ENCODE results near the gene ROR1. TPM values are rescaled to one million over a fixed set of nuclear protein-coding genes. Genes with fewer than 3 reads are reported as not detected.

The ROR1 gene
- total RNA-seq, 4 donors from 2014 or later, result 5.1 to 7.3 (median 6.5) TPM

DNA sequence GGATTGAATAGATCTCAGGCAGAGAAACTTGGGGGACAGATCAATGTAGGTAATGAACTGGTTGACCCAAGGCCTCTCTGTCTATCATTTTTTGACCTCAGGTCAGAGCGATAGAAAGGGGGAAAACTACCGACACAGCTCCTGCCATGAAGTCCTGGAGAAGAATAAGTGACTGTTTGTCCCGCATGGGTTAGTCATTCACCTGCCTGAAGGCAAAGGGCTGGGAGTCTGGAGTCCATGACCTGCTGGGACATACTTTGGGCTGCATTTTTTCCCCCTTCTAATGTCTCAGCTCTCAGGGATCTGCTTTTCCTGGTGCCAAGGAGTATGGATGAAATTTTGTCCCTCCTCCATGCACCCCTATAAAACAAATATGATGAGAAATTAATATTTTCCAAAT, 1.6 kb upstream of the ROR1 start:
- Histone ChIP-seq H3K4me3 (no peak overlapping the region), H3K27me3 (peaks cover 0 to 15% (median 0%) of the 10 kb centered on the region in 4 donors), H3K4me1 (peaks cover 6 to 31% (median 18%) of the 10 kb centered on the region in 4 donors), H3K36me3 (no peaks in the 10 kb centered on the region), H3K27ac (replicated peaks in 1 of 4) (no peak overlapping the region), H3K9me3 (no peaks in the 10 kb centered on the region)
- peak; percentile 37 for DNase-seq (ENCODE audit: extremely low spot score)
- 95% methylated on average over 3 of the region's 3 CpGs for WGBS
- TF ChIP-seq EP300 (IDR thresholded peaks at IDR 0.05) (no peak), POLR2AphosphoS5 (IDR thresholded peaks at IDR 0.05) (no peak), POLR2A (IDR thresholded peaks at IDR 0.05; ENCODE audit: low read depth) (no peak)
- TF ChIP-seq, protein P1, sequence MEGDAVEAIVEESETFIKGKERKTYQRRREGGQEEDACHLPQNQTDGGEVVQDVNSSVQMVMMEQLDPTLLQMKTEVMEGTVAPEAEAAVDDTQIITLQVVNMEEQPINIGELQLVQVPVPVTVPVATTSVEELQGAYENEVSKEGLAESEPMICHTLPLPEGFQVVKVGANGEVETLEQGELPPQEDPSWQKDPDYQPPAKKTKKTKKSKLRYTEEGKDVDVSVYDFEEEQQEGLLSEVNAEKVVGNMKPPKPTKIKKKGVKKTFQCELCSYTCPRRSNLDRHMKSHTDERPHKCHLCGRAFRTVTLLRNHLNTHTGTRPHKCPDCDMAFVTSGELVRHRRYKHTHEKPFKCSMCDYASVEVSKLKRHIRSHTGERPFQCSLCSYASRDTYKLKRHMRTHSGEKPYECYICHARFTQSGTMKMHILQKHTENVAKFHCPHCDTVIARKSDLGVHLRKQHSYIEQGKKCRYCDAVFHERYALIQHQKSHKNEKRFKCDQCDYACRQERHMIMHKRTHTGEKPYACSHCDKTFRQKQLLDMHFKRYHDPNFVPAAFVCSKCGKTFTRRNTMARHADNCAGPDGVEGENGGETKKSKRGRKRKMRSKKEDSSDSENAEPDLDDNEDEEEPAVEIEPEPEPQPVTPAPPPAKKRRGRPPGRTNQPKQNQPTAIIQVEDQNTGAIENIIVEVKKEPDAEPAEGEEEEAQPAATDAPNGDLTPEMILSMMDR (IDR thresholded peaks at IDR 0.05), result no peak
- intact Hi-C loops (cut with DNase I), result loop anchor here (5.0 to 10.0 kb wide), 4 partner anchors 77 to 473 kb away; no protein-coding TSS in a partner anchor

DNA sequence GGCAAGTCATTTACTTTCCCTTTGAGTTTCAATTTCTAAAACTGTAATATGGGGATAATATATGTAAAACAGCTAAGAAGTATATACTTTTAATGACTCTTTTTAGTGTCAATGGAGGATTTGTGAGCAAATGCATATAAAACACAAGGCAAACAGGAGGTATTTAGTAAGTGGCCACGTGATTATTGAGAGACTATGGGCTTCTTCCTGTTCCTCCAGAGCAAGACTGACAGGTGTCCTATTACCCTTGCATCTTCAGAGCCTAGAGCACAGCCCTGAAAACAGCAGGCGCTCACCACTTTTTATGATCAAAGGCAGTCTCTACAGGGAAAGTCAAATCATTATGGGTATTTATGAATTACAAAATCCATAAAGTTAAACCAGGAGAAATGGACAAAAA, 941 bp upstream of the ROR1 start:
- TF ChIP-seq POLR2AphosphoS5 (IDR thresholded peaks at IDR 0.05) (no peak), EP300 (IDR thresholded peaks at IDR 0.05) (no peak), POLR2A (IDR thresholded peaks at IDR 0.05; ENCODE audit: low read depth) (no peak)
- TF ChIP-seq, protein P1 (IDR thresholded peaks at IDR 0.05), result no peak
- intact Hi-C loops (cut with DNase I), result loop anchor here (5.0 to 10.0 kb wide), 4 partner anchors 78 to 472 kb away; no protein-coding TSS in a partner anchor
- peak; percentile 26 for DNase-seq (ENCODE audit: extremely low spot score)
- H3K4me3 ChIP-seq, result no peak overlapping the region
- no peak overlapping the region for H3K27ac ChIP-seq (replicated peaks in 1 of 4)
- no peaks in the 10 kb centered on the region for H3K9me3 ChIP-seq
- no peaks in the 10 kb centered on the region for H3K36me3 ChIP-seq
- peaks cover 6 to 31% (median 18%) of the 10 kb centered on the region in 4 donors for H3K4me1 ChIP-seq
- peaks cover 0 to 15% (median 0%) of the 10 kb centered on the region in 4 donors for H3K27me3 ChIP-seq
- 79% methylated on average over 2 of the region's 2 CpGs for WGBS

DNA sequence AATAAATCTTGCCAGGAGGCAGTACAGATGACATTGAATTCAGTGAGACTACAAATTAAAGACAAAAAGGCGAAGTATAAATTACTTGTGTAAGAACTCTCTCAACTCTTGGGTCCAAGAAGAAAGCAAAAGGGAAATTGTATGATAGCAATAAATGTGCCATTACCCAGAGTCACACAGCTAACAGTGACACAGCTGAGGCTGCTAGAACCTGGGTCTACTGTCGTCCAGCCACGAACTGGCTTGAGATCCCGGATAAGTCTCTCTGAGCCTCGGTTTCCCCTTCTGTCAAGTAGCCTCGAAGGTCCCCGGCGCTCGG, 362 bp upstream of the ROR1 start:
- H3K27me3 ChIP-seq, result peaks cover 0 to 15% (median 0%) of the 10 kb centered on the region in 4 donors
- no peaks in the 10 kb centered on the region for H3K36me3 ChIP-seq
- H3K4me1 ChIP-seq, result peaks cover 6 to 31% (median 18%) of the 10 kb centered on the region in 4 donors
- H3K4me3 ChIP-seq, result peak overlapping the region; percentile 62 to 83 (median 70)
- no peaks in the 10 kb centered on the region for H3K9me3 ChIP-seq
- no peak for DNase-seq (ENCODE audit: extremely low spot score)
- intact Hi-C loops (cut with DNase I), result loop anchor here (5.0 to 10.0 kb wide), 4 partner anchors 79 to 471 kb away; no protein-coding TSS in a partner anchor
- H3K27ac ChIP-seq (replicated peaks in 1 of 4), result peak overlapping the region; percentile 76 to 87 (median 82)
- WGBS, result 12% methylated on average over 4 of the region's 9 CpGs
- TF ChIP-seq POLR2A (IDR thresholded peaks at IDR 0.05; ENCODE audit: low read depth), result no peak
- no peak for TF ChIP-seq EP300 (IDR thresholded peaks at IDR 0.05)
- TF ChIP-seq, protein P1 (IDR thresholded peaks at IDR 0.05), result no peak
- no peak for TF ChIP-seq POLR2AphosphoS5 (IDR thresholded peaks at IDR 0.05)

DNA sequence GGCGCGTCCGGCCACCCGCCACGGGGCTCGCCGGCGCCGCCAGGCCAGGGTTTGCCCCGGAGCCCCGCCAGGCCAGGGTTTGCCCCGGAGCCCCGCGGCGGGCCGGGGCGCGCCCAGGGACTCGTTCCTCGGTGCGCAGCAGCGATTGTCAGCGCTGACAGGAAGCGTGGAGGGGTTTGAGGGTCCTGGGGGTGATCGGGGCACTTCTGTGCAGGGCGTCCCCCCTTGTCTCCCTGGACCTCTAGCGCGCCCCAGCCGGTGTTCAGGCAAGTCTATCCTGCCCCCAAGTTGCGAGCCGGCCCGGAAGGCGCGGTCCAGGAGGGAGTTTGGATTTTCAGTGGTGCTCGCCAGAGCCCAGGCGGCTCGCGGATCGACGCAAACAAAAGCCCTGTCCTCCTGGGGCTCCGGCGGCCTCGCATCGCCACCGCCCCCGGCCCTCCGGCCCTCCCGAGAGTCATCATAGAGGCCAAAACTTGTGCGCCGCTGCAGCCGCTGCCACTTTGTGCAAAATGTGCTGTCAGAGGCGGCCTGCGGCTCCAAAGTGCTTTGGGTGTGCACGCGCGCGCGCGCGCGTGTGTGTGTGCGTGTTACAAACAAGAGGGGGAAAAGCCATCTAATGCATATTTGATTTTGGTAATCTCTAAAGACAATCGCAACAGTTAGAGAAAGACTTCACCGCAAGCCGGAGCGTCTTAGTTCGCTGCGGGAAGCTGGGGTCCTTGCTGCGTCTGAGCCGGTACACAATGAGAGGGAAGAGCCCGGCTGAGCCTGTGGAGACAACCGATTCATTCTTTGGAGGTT, 1.0 kb downstream of the ROR1 start:
- 0% methylated on average over 18 of the region's 72 CpGs for WGBS
- H3K36me3 ChIP-seq, result no peaks in the 10 kb centered on the region
- peak overlapping the region; percentile 62 to 83 (median 70) for H3K4me3 ChIP-seq
- intact Hi-C loops (cut with DNase I), result loop anchor here (5.0 to 10.0 kb wide), 4 partner anchors 80 to 470 kb away; no protein-coding TSS in a partner anchor
- H3K9me3 ChIP-seq, result no peaks in the 10 kb centered on the region
- TF ChIP-seq EP300 (IDR thresholded peaks at IDR 0.05) (no peak), POLR2AphosphoS5 (IDR thresholded peaks at IDR 0.05) (peak in 1 of 2 donors; percentile 5)
- peaks cover 14 to 31% (median 26%) of the 10 kb centered on the region in 4 donors for H3K4me1 ChIP-seq
- peaks cover 0 to 15% (median 0%) of the 10 kb centered on the region in 4 donors for H3K27me3 ChIP-seq
- peak; percentile 92 for DNase-seq (ENCODE audit: extremely low spot score)
- H3K27ac ChIP-seq (replicated peaks in 1 of 4), result peak overlapping the region; percentile 76 to 87 (median 82)

DNA sequence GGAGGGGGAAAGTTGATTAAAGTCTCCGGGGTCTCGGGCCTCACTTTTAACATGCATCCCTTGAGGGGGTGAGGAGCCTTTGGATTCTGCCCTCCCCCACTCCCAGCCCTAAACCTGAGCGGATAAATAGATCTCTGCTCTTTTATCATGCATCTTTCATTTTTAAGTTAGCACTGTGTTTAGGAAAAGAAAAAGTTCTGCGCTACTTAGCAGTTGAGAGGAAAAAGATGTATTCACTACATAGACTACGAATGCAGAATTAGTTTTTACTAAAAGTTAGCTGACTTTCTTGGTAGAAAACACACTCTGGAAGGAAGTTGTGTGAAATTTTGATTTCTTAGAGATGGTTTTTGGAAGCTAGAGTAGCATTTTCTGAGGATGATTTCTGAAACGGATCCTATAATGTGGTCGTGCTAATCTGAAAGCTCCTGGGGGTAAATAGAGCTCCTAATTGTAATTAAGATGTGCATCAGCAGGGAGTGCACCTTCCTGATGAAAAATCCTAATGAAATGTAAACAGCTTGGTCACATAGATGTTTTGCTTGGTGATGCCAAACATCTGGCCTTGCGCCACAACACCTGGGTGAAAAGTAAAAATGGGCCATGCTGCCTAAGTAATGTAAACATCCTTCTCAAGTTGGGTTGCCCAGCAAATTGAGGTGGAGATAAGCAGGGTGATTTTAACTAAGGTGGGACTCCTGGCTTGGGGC, 1.8 kb downstream of the ROR1 start:
- Histone ChIP-seq H3K27me3 (peaks cover 0 to 15% (median 0%) of the 10 kb centered on the region in 4 donors), H3K9me3 (no peaks in the 10 kb centered on the region), H3K4me3 (peak overlapping the region; percentile 62 to 83 (median 70)), H3K4me1 (peaks cover 17 to 31% (median 27%) of the 10 kb centered on the region in 4 donors), H3K27ac (replicated peaks in 1 of 4) (peak overlapping the region; percentile 76 to 87 (median 82)), H3K36me3 (no peaks in the 10 kb centered on the region)
- 34% methylated on average over 8 of the region's 8 CpGs for WGBS
- intact Hi-C loops (cut with DNase I), result loop anchor here (10.0 kb wide), 3 partner anchors 81 to 469 kb away; no protein-coding TSS in a partner anchor
- DNase-seq (ENCODE audit: extremely low spot score), result no peak
- TF ChIP-seq, protein P1 (IDR thresholded peaks at IDR 0.05), result no peak
- TF ChIP-seq POLR2AphosphoS5 (IDR thresholded peaks at IDR 0.05), result no peak
- no peak for TF ChIP-seq EP300 (IDR thresholded peaks at IDR 0.05)
- no peak for TF ChIP-seq POLR2A (IDR thresholded peaks at IDR 0.05; ENCODE audit: low read depth)
